DND-41 (cell line): ENCODE data around the gene FGB.

ENCODE experiments used
- ATAC-seq: fragments of 200-7000 bp; cut with Tn5 transposase; 3 replicates; pipeline ENCODE4 v1.9.1; 2021; ENCODE audit warnings: low read depth; ENCODE audit not compliant: insufficient read depth
- DNase-seq: peaks from one replicate; pipeline ENCODE4 v3.0.0-alpha.2; 2020
- H2AFZ ChIP-seq: 2 replicates; pipeline ENCODE4 v1.6.0; 2012; ENCODE audit warnings: low read depth, low read length
- H3K27ac ChIP-seq: 2 replicates; pipeline ENCODE4 v1.5.1; 2012; ENCODE audit warnings: low read length, inconsistent platforms
- H3K27me3 ChIP-seq: fragments of 200-600 bp; sonication (generic); 2 replicates; pipeline ENCODE4 v1.6.0; 2012; ENCODE audit warnings: low read length, mild to moderate bottlenecking, inconsistent platforms; ENCODE audit not compliant: insufficient read depth, poor library complexity
- H3K36me3 ChIP-seq: 2 replicates; pipeline ENCODE4 v1.5.1; 2012; ENCODE audit warnings: low read length, inconsistent platforms; ENCODE audit not compliant: insufficient read depth
- H3K4me1 ChIP-seq: 2 replicates; pipeline ENCODE4 v1.5.1; 2012; ENCODE audit warnings: mild to moderate bottlenecking, low read length; ENCODE audit not compliant: insufficient read depth
- H3K4me2 ChIP-seq: 2 replicates; pipeline ENCODE4 v1.6.0; 2012; ENCODE audit warnings: mild to moderate bottlenecking, moderate library complexity, low read length, inconsistent platforms; ENCODE audit not compliant: insufficient read depth
- H3K4me3 ChIP-seq, 2 experiments: fragments of 200-600 bp in 1 of 2; shearing (Covaris generic) in 1 of 2; 2 replicates each; pipeline ENCODE4 v1.5.1; 2012 to 2016; ENCODE audit warnings: inconsistent platforms in 2 of 2, low read length in 2 of 2, mild to moderate bottlenecking in 2 of 2, low read depth in 1 of 2, moderate library complexity in 1 of 2
- H3K79me2 ChIP-seq: 2 replicates; pipeline ENCODE4 v1.6.0; 2012; ENCODE audit warnings: low read length, inconsistent platforms; ENCODE audit not compliant: insufficient read depth
- H3K9ac ChIP-seq: 2 replicates; pipeline ENCODE4 v1.6.0; 2012; ENCODE audit warnings: low read depth, mild to moderate bottlenecking, inconsistent platforms, low read length, moderate library complexity
- H3K9me3 ChIP-seq: 2 replicates; pipeline ENCODE4 v1.5.1; 2012; ENCODE audit warnings: low read length, moderate library complexity, mild to moderate bottlenecking, inconsistent platforms; ENCODE audit not compliant: insufficient read depth, severe bottlenecking
- H4K20me1 ChIP-seq: 2 replicates; pipeline ENCODE4 v1.6.0; 2012; ENCODE audit warnings: low read length; ENCODE audit not compliant: insufficient read depth
- EZH2 ChIP-seq: IDR thresholded peaks from 3 replicates; pipeline ENCODE4 v1.6.1; 2012; ENCODE audit warnings: borderline replicate concordance, low read depth, mild to moderate bottlenecking, moderate library complexity, low read length, inconsistent platforms; ENCODE audit not compliant: severe bottlenecking
- TF ChIP-seq, protein P1 (sequence below): IDR thresholded peaks from 2 replicates; pipeline ENCODE4 v1.5.1; 2012; ENCODE audit warnings: borderline replicate concordance, low read length, moderate library complexity, mild to moderate bottlenecking; ENCODE audit not compliant: poor library complexity, severe bottlenecking; ENCODE audit errors: extremely low read depth

Gene FGB

DNA sequence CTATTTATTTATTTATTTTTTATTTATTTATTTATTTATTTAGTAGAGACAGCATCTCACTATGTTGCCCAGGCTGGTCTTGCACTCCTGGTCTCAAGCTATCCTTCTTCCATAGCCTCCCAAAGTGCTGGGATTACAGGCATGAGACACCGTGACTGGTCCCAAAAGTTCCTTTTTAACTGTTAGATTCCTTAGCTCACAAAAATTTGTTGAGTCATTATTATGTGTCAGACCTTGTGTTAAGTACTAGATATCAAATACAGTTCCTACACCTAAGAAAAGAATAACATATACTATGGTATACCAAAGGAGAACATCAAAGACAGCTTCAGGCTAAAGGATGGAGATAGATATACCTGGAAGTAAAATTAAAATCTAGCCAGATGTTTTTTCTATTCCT lies 16.1 kb downstream of the FGB start:
- Histone ChIP-seq H3K9ac (no peak overlapping the region), H3K4me2 (no peak overlapping the region), H4K20me1 (no peaks in the 10 kb centered on the region), H3K27ac (no peak overlapping the region), H3K9me3 (no peaks in the 10 kb centered on the region), H3K4me3 (no peak overlapping the region), H3K4me1 (no peaks in the 10 kb centered on the region), H2AFZ (no peak overlapping the region), H3K27me3 (peaks cover 5% of the 10 kb centered on the region), H3K36me3 (no peaks in the 10 kb centered on the region), H3K79me2 (no peaks in the 10 kb centered on the region)
- ATAC-seq (no peak), DNase-seq (no peak)
- no peak for TF ChIP-seq EZH2
- TF ChIP-seq, protein P1, sequence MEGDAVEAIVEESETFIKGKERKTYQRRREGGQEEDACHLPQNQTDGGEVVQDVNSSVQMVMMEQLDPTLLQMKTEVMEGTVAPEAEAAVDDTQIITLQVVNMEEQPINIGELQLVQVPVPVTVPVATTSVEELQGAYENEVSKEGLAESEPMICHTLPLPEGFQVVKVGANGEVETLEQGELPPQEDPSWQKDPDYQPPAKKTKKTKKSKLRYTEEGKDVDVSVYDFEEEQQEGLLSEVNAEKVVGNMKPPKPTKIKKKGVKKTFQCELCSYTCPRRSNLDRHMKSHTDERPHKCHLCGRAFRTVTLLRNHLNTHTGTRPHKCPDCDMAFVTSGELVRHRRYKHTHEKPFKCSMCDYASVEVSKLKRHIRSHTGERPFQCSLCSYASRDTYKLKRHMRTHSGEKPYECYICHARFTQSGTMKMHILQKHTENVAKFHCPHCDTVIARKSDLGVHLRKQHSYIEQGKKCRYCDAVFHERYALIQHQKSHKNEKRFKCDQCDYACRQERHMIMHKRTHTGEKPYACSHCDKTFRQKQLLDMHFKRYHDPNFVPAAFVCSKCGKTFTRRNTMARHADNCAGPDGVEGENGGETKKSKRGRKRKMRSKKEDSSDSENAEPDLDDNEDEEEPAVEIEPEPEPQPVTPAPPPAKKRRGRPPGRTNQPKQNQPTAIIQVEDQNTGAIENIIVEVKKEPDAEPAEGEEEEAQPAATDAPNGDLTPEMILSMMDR: no peak

DNA sequence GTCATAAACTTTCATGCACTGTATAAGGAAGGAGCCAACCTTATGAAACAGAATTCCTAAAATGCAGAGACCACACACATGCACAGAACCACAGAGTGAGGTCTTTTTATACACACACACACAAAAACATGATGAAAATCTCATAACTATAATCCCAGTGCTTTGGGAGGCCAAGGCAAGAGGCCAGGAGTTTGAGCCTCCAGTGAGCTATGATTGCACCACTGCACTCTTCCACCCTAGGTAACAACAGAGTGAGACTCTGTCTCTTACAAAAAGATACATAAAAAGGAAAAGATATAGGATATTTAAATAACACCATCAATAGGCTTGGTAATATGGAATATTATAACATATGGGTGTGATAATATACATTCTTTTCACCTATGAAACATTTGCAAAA lies 17.1 kb downstream of the FGB start:
- H3K9me3 ChIP-seq: no peaks in the 10 kb centered on the region
- H3K4me3 ChIP-seq: no peak overlapping the region
- no peak overlapping the region for H3K4me2 ChIP-seq
- no peak for DNase-seq
- H4K20me1 ChIP-seq: no peaks in the 10 kb centered on the region
- no peaks in the 10 kb centered on the region for H3K79me2 ChIP-seq
- no peaks in the 10 kb centered on the region for H3K36me3 ChIP-seq
- no peaks in the 10 kb centered on the region for H3K4me1 ChIP-seq
- peaks cover 5% of the 10 kb centered on the region for H3K27me3 ChIP-seq
- no peak for ATAC-seq
- no peak for TF ChIP-seq EZH2
- TF ChIP-seq, protein P1: no peak
- H3K9ac ChIP-seq: no peak overlapping the region
- H3K27ac ChIP-seq: no peak overlapping the region
- no peak overlapping the region for H2AFZ ChIP-seq

- Histone ChIP-seq H4K20me1 (no peaks in the 10 kb centered on the region), H3K4me1 (no peaks in the 10 kb centered on the region), H2AFZ (no peak overlapping the region), H3K9ac (no peak overlapping the region), H3K4me3 (no peak overlapping the region), H3K79me2 (no peaks in the 10 kb centered on the region), H3K27ac (no peak overlapping the region), H3K36me3 (no peaks in the 10 kb centered on the region), H3K27me3 (peaks cover 5% of the 10 kb centered on the region), H3K9me3 (no peaks in the 10 kb centered on the region), H3K4me2 (no peak overlapping the region)
- ATAC-seq: no peak
- TF ChIP-seq EZH2: no peak
- TF ChIP-seq, protein P1: no peak
- DNase-seq: no peak
Measured at GRCh38 chr4:154582723-154583122, 19.9 kb downstream of the FGB start.

- H3K36me3 ChIP-seq: no peaks in the 10 kb centered on the region
- no peak overlapping the region for H3K4me2 ChIP-seq
- H3K9ac ChIP-seq: no peak overlapping the region
- TF ChIP-seq, protein P1: no peak
- no peak for TF ChIP-seq EZH2
- no peak overlapping the region for H3K4me3 ChIP-seq
- DNase-seq: no peak
- no peaks in the 10 kb centered on the region for H3K9me3 ChIP-seq
- no peaks in the 10 kb centered on the region for H3K79me2 ChIP-seq
- H3K27me3 ChIP-seq: peaks cover 9% of the 10 kb centered on the region
- H3K27ac ChIP-seq: no peak overlapping the region
- no peak overlapping the region for H2AFZ ChIP-seq
- ATAC-seq: no peak
- H3K4me1 ChIP-seq: no peaks in the 10 kb centered on the region
- no peaks in the 10 kb centered on the region for H4K20me1 ChIP-seq
Measured at GRCh38 chr4:154583230-154583629, 20.4 kb downstream of the FGB start.
